K562 (cell line): ENCODE measurements around the gene NECTIN2. TPM values are rescaled to one million over a fixed set of nuclear protein-coding genes. Genes with fewer than 3 reads are reported as not detected.

ENCODE experiments used
- ARNT ChIP-seq, 2 experiments: fragments of 450-650 bp; IDR thresholded peaks; 2 replicates each; pipeline ENCODE4 v1.6.1; 2016; ENCODE audit warnings: mild to moderate bottlenecking in 1 of 2
- ATF1 ChIP-seq, 2 experiments: fragments of 450-650 bp in 1 of 2; IDR thresholded peaks; 2 replicates each; pipeline ENCODE4 v1.6.1; 2016; ENCODE audit warnings: missing compliant biosample characterization in 1 of 2, missing genetic modification characterization in 1 of 2
- CC2D1A ChIP-seq: fragments of 450-650 bp; IDR thresholded peaks from 2 replicates; pipeline ENCODE4 v1.6.1; 2017; ENCODE audit warnings: mild to moderate bottlenecking
- ELF4 ChIP-seq: fragments of 450-650 bp; formaldehyde crosslinking; IDR thresholded peaks from 2 replicates; pipeline ENCODE4 v1.4.0; 2022; ENCODE audit warnings: missing genetic modification characterization
- FOSL1 ChIP-seq: fragments of 200-800 bp; sonication (Bioruptor generic); conservative IDR thresholded peaks from 2 replicates; pipeline ENCODE4 v1.6.1; 2016; ENCODE audit warnings: missing genetic modification characterization, missing compliant biosample characterization
- HDAC1 ChIP-seq, 2 experiments: fragments of 450-650 bp; IDR thresholded peaks; 2 replicates each; pipeline ENCODE4 v1.6.1; 2016 to 2017; ENCODE audit warnings: inconsistent platforms in 1 of 2, mild to moderate bottlenecking in 1 of 2, moderate library complexity in 1 of 2
- HIVEP1 ChIP-seq: fragments of 250-450 bp; sonication (Bioruptor Pico); IDR thresholded peaks from 2 replicates; pipeline ENCODE4 v1.4.0; 2020; ENCODE audit warnings: mild to moderate bottlenecking
- HLTF ChIP-seq: fragments of 450-650 bp; IDR thresholded peaks from 2 replicates; pipeline ENCODE4 v1.6.1; 2016
- NBN ChIP-seq: fragments of 450-650 bp; IDR thresholded peaks from 2 replicates; pipeline ENCODE4 v1.6.1; 2016; ENCODE audit warnings: low read depth, mild to moderate bottlenecking
- PKNOX1 ChIP-seq: fragments of 450-650 bp; IDR thresholded peaks from 2 replicates; pipeline ENCODE4 v1.6.1; 2016
- REST ChIP-seq, 2 experiments: fragments of 450-650 bp; formaldehyde crosslinking in 1 of 2; IDR thresholded peaks; 2 replicates each; pipeline versions ENCODE4 v1.4.0 to v1.6.1; 2014 to 2020; ENCODE audit warnings: mild to moderate bottlenecking in 2 of 2, borderline replicate concordance in 1 of 2, low read depth in 1 of 2
- SP1 ChIP-seq: sonication (generic); formaldehyde crosslinking; IDR thresholded peaks from 2 replicates; pipeline ENCODE4 v1.8.1; 2022; ENCODE audit warnings: mild to moderate bottlenecking, missing genetic modification reagents
- TEAD1 ChIP-seq, 2 experiments: fragments of 450-650 bp in 1 of 2; sonication (generic) in 1 of 2; formaldehyde crosslinking; IDR thresholded peaks; 2 replicates each; pipeline versions ENCODE4 v1.4.0 to v1.8.0; 2020 to 2022; ENCODE audit warnings: mild to moderate bottlenecking in 2 of 2, missing genetic modification reagents in 1 of 2
- ZBTB49 ChIP-seq: sonication (generic); formaldehyde crosslinking; IDR thresholded peaks from 2 replicates; pipeline ENCODE4 v1.8.0; 2022; ENCODE audit warnings: missing genetic modification reagents, mild to moderate bottlenecking, borderline replicate concordance
- ZFP1 ChIP-seq: fragments of 450-650 bp; formaldehyde crosslinking; IDR thresholded peaks from 2 replicates; pipeline ENCODE4 v1.4.0; 2020; ENCODE audit warnings: mild to moderate bottlenecking, mixed read lengths
- ZNF184 ChIP-seq: sonication (generic); formaldehyde crosslinking; IDR thresholded peaks from 2 replicates; pipeline ENCODE4 v1.5.0; 2020; ENCODE audit warnings: missing genetic modification reagents
- polyA plus RNA-seq, 8 experiments: library from polyadenylated mRNA; depleted of rRNA in 4 of 8; stranded (reverse) in 5 of 8; unstranded in 3 of 8; fragments of >200 nt; fragmentation: Nextera tagmentation in 2 of 8; fragmentation: Illumina TruSeq in 1 of 8; extraction: Ambion mirVana in 2 of 8; extraction: Trizol in 1 of 8; gene quantifications; 2 replicates each; pipeline versions ENCODE4 v1.2.1 to v1.2.3, GENCODE V29; 2011 to 2014; ENCODE audit warnings: inconsistent platforms in 1 of 8, missing spikeins in 1 of 8
- total RNA-seq, 7 experiments: library from RNA; depleted of rRNA in 6 of 7; stranded (reverse); fragments of >200 nt in 6 of 7; fragmentation: Illumina TruSeq in 2 of 7; extraction: Trizol in 2 of 7; gene quantifications; 2 replicates each; pipeline versions ENCODE4 v1.2.1 to v1.2.3, GENCODE V29; 2011 to 2021; ENCODE audit warnings: low replicate concordance in 1 of 7

Gene NECTIN2
- total and polyA plus RNA-seq, 9 of the 15 experiments (the other 6 are each of a cell fraction or from before 2014, with no cell fraction given), result 3.9 to 94.9 (median 34.9) TPM

GRCh38 chr19:44845612-44846454, at the start of gene NECTIN2 (continued):
- TF ChIP-seq ZBTB49 (CRISPR knock-in tag), result no peak
- TF ChIP-seq REST (IDR thresholded peaks at IDR 0.05; ENCODE audit: borderline replicate concordance), result peak; percentile 49; the same call in 1 of the 2 replicates
- TF ChIP-seq REST (CRISPR knock-in tag; IDR thresholded peaks at IDR 0.05; ENCODE audit: low read depth), result no peak
- TF ChIP-seq ZFP1 (CRISPR knock-in tag), result 0 out of 2 replicates have a peak, but pooled peaks have one; percentile 40
- 0 out of 2 replicates have a peak, but pooled peaks have one; percentile 15 for TF ChIP-seq ELF4 (CRISPR knock-in tag)
- TF ChIP-seq SP1 (CRISPR knock-in tag), result peak; percentile 64
- no peak for TF ChIP-seq CC2D1A
- TF ChIP-seq HLTF, result peak; percentile 61; the same call in 1 of the 2 replicates
- TF ChIP-seq ATF1 (CRISPR knock-in tag; IDR thresholded peaks at IDR 0.05), result 0 out of 2 replicates have a peak, but pooled peaks have one; percentile 43
- TF ChIP-seq ATF1 (tag; IDR thresholded peaks at IDR 0.05), result peak; percentile 25
- no peak for TF ChIP-seq FOSL1
- 0 out of 4 replicates have a peak, but pooled peaks of 1 of the 2 experiments have one; percentile 21 for TF ChIP-seq TEAD1 (CRISPR knock-in tag; IDR thresholded peaks at IDR 0.05)
- peak in 1 of 2 experiments; percentile 85; a peak in 2 of 4 replicates for TF ChIP-seq HDAC1 (IDR thresholded peaks at IDR 0.05)
- no peak for TF ChIP-seq ZNF184 (CRISPR knock-in tag)
- TF ChIP-seq PKNOX1, result peak; percentile 30; the same call in 1 of the 2 replicates
- peak in 1 of 2 experiments; percentile 88; a peak in 2 of 4 replicates for TF ChIP-seq ARNT (IDR thresholded peaks at IDR 0.05)
- TF ChIP-seq NBN, result peak; percentile 91
- 0 out of 2 replicates have a peak, but pooled peaks have one; percentile 27 for TF ChIP-seq HIVEP1 (CRISPR knock-in tag)
